ENCODE measurements around the gene TMPRSS11A. TPM values are rescaled to one million over a fixed set of nuclear protein-coding genes. Genes with fewer than 3 reads are reported as not detected.

Gene TMPRSS11A
- total RNA-seq, 1 experiment from 2014 or later, result not detected

GRCh38 chr4:67988991-67989390 is 25.7 kb upstream of the TMPRSS11A start (continued):
- no peak for TF ChIP-seq ATF6 (CRISPR knock-in tag; IDR thresholded peaks at IDR 0.05)
- no peak for TF ChIP-seq PRRX2 (CRISPR knock-in tag; IDR thresholded peaks at IDR 0.05)
- TF ChIP-seq E2F4 (CRISPR knock-in tag; IDR thresholded peaks at IDR 0.05; ENCODE audit: borderline replicate concordance, low read depth), result no peak

GRCh38 chr4:67983333-67983732 is 20.0 kb upstream of the TMPRSS11A start:
- ChIA-PET POLR2A (no interaction called here), CTCF (no interaction called here)
- peaks cover 6% of the 10 kb centered on the region; the same call in 1 of the 2 replicates for H3K9me3 Mint-ChIP-seq
- ATAC-seq (no peak), DNase-seq (ENCODE audit: low spot score) (no peak)
- H3K27ac Mint-ChIP-seq, result no peak overlapping the region
- no peak overlapping the region for H3K4me3 Mint-ChIP-seq
- H3K27me3 Mint-ChIP-seq (ENCODE audit: low read depth), result no peaks in the 10 kb centered on the region
- no peaks in the 10 kb centered on the region for H3K4me1 Mint-ChIP-seq
- H3K36me3 Mint-ChIP-seq, result no peaks in the 10 kb centered on the region
- no peak for TF ChIP-seq E2F4 (CRISPR knock-in tag; IDR thresholded peaks at IDR 0.05; ENCODE audit: borderline replicate concordance, low read depth)
- TF ChIP-seq CREM (CRISPR knock-in tag; IDR thresholded peaks at IDR 0.05), result no peak

- no peak overlapping the region for H3K27ac Mint-ChIP-seq
- ChIA-PET POLR2A (no interaction called here), CTCF (no interaction called here)
- no peak for TF ChIP-seq AFF4 (CRISPR knock-in tag; IDR thresholded peaks at IDR 0.05; ENCODE audit: borderline replicate concordance)
- TF ChIP-seq ZNF317 (CRISPR knock-in tag; IDR thresholded peaks at IDR 0.05; ENCODE audit: borderline replicate concordance, low read depth), result peak; percentile 59; the same call in 1 of the 2 replicates
- DNase-seq (ENCODE audit: low spot score), result no peak
- ATAC-seq, result no peak
- no peak overlapping the region for H3K4me3 Mint-ChIP-seq
- H3K27me3 Mint-ChIP-seq (ENCODE audit: low read depth), result no peaks in the 10 kb centered on the region
- no peaks in the 10 kb centered on the region for H3K36me3 Mint-ChIP-seq
- H3K4me1 Mint-ChIP-seq, result no peaks in the 10 kb centered on the region
- H3K9me3 Mint-ChIP-seq, result peaks cover 16% of the 10 kb centered on the region
Measured at GRCh38 chr4:67980512-67980911, 17.2 kb upstream of the TMPRSS11A start.

- H3K4me1 Mint-ChIP-seq, result no peaks in the 10 kb centered on the region; the same call in 1 of the 2 replicates
- peak overlapping the region; percentile 57; the same call in 1 of the 2 replicates for H3K4me3 Mint-ChIP-seq
- peaks cover 33% of the 10 kb centered on the region for H3K9me3 Mint-ChIP-seq
- ChIA-PET CTCF (no interaction called here), POLR2A (no interaction called here)
- no peak overlapping the region for H3K27ac Mint-ChIP-seq
- peak; percentile 59; the same call in 1 of the 2 replicates for TF ChIP-seq GTF2I (CRISPR knock-in tag; conservative IDR thresholded peaks at IDR 0.05)
- TF ChIP-seq JUN (CRISPR knock-in tag; IDR thresholded peaks at IDR 0.05), result no peak
- TF ChIP-seq RELA (CRISPR knock-in tag; IDR thresholded peaks at IDR 0.05; ENCODE audit: borderline replicate concordance), result no peak
- no peak for TF ChIP-seq KAT7 (CRISPR knock-in tag; IDR thresholded peaks at IDR 0.05; ENCODE audit: borderline replicate concordance)
- no peak for TF ChIP-seq ATF6 (CRISPR knock-in tag; IDR thresholded peaks at IDR 0.05)
- DNase-seq (ENCODE audit: low spot score) (no peak), ATAC-seq (no peak)
- no peaks in the 10 kb centered on the region; the same call in 1 of the 2 replicates for H3K27me3 Mint-ChIP-seq (ENCODE audit: low read depth)
- H3K36me3 Mint-ChIP-seq, result peaks cover 16% of the 10 kb centered on the region
Measured at GRCh38 chr4:67973608-67974007, 10.3 kb upstream of the TMPRSS11A start.

All from WTC11 (cell line).